ENCODE results near the gene CEP131. TPM values are rescaled to one million over a fixed set of nuclear protein-coding genes. Genes with fewer than 3 reads are reported as not detected.
A peak's percentile ranks its signal among the peaks of the same experiment; 100 is the strongest.

Gene CEP131
- total RNA-seq, 2 donors from 2014 or later, result 23.2 to 28.0 TPM

GRCh38 chr17:81166033-81166492, 56.7 kb downstream of the CEP131 start, which contains the start of gene AATK:
TSS of gene AATK (minus strand) at chr17:81166221. CDS start at chr17:81165992, 229 bp downstream.
- H3K9me3 ChIP-seq (ENCODE audit: control insufficient read depth, low read length), result no peaks in the 10 kb centered on the region
- H3K36me3 ChIP-seq (ENCODE audit: control insufficient read depth, insufficient read depth, low read length), result no peaks in the 10 kb centered on the region
- H3K9ac ChIP-seq (ENCODE audit: extremely low read depth, low read length, poor library complexity, severe bottlenecking), result no peak within 1 kb of the TSS
- H3K4me3 ChIP-seq (ENCODE audit: low read length), result no peak within 1 kb of the TSS
- no peaks in the 10 kb centered on the region for H3K9me3 Mint-ChIP-seq
- peaks cover 6% of the 10 kb centered on the region for H3K27me3 ChIP-seq (ENCODE audit: control insufficient read depth, insufficient read depth, low read length, poor library complexity, severe bottlenecking)
- 0 to 1% methylated on average over 2 to 41 of the region's 62 CpGs for WGBS, 2 experiments (ENCODE audit: insufficient coverage in 1 of 2, insufficient read length in 1 of 2)
- no peaks in the 10 kb centered on the region for H3K4me1 ChIP-seq (ENCODE audit: control insufficient read depth, insufficient read depth, low read length)
- no peaks in the 10 kb centered on the region for H3K36me3 Mint-ChIP-seq (ENCODE audit: low read depth)
- H3K27me3 Mint-ChIP-seq (ENCODE audit: insufficient read depth), result peaks cover 5% of the 10 kb centered on the region
- peak within 1 kb of the TSS; percentile 47 for H3K4me3 Mint-ChIP-seq
- H3K27ac ChIP-seq (ENCODE audit: low read depth, low read length), result peak within 1 kb of the TSS; percentile 17
- TF ChIP-seq, protein P1, sequence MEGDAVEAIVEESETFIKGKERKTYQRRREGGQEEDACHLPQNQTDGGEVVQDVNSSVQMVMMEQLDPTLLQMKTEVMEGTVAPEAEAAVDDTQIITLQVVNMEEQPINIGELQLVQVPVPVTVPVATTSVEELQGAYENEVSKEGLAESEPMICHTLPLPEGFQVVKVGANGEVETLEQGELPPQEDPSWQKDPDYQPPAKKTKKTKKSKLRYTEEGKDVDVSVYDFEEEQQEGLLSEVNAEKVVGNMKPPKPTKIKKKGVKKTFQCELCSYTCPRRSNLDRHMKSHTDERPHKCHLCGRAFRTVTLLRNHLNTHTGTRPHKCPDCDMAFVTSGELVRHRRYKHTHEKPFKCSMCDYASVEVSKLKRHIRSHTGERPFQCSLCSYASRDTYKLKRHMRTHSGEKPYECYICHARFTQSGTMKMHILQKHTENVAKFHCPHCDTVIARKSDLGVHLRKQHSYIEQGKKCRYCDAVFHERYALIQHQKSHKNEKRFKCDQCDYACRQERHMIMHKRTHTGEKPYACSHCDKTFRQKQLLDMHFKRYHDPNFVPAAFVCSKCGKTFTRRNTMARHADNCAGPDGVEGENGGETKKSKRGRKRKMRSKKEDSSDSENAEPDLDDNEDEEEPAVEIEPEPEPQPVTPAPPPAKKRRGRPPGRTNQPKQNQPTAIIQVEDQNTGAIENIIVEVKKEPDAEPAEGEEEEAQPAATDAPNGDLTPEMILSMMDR (conservative IDR thresholded peaks at IDR 0.05), result no peak
- H3K27ac Mint-ChIP-seq, result no peak within 1 kb of the TSS
- DNase-seq, result no peak
- no peaks in the 10 kb centered on the region for H3K4me1 Mint-ChIP-seq

DNA sequence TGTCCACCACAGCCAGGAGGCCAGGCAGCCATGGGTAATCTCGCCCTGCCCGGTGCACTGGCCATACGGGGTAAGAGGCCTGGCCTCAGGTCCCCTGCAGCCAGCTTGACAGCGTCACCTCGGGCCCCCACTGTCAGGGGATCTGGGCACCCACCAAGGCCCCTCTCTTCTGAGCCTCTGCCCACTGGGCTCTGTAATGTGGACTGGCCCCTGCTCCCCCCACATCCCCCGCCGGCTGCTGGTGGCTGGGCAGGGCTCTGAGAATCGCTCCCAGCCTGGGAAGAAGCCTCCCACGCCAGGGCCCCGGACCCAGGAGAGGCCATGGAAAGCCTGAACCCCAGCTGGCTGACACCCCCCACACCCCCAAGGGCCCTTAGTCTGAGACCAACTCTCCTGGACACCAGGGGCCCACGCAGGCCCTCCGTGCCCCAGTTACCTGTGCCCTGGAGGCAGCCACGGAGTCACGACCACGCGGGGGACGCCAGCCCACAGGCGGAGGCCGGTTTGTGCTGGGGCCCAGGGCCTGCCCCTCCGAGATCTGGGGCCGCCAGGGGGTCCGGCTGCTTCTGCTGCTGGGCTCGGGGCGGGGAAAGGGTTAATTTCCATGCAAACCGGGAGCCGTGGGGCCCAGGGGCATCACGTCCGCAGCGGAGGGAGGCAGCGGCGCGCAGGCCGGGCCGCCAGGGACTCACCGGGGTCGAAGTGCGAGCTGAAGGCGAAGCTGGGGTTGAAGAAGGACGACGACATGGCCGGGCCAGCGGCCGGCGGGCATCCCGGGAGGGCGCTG, 57.3 kb downstream of the CEP131 start, which contains the start of gene PVALEF:
PVALEF (plus strand) TSS at position 262 of the 787 bp plus-strand sequence. CDS start 15,720 bp downstream, outside the sequence.
- 37 to 51% methylated on average over 24 to 46 of the region's 46 CpGs for WGBS, 2 experiments (ENCODE audit: insufficient coverage in 1 of 2, insufficient read length in 1 of 2)
- H3K9me3 Mint-ChIP-seq, result no peaks in the 10 kb centered on the region
- H3K4me3 Mint-ChIP-seq, result peak within 1 kb of the TSS; percentile 47
- DNase-seq, result peak; percentile 87
- no peaks in the 10 kb centered on the region for H3K36me3 Mint-ChIP-seq (ENCODE audit: low read depth)
- peaks cover 5% of the 10 kb centered on the region for H3K27me3 Mint-ChIP-seq (ENCODE audit: insufficient read depth)
- Histone ChIP-seq H3K4me1 (ENCODE audit: control insufficient read depth, insufficient read depth, low read length) (no peaks in the 10 kb centered on the region), H3K4me3 (ENCODE audit: low read length) (no peak within 1 kb of the TSS), H3K27me3 (ENCODE audit: control insufficient read depth, insufficient read depth, low read length, poor library complexity, severe bottlenecking) (peaks cover 6% of the 10 kb centered on the region), H3K36me3 (ENCODE audit: control insufficient read depth, insufficient read depth, low read length) (no peaks in the 10 kb centered on the region), H3K27ac (ENCODE audit: low read depth, low read length) (peak within 1 kb of the TSS; percentile 34), H3K9me3 (ENCODE audit: control insufficient read depth, low read length) (no peaks in the 10 kb centered on the region), H3K9ac (ENCODE audit: extremely low read depth, low read length, poor library complexity, severe bottlenecking) (no peak within 1 kb of the TSS)
- H3K4me1 Mint-ChIP-seq, result no peaks in the 10 kb centered on the region
- TF ChIP-seq, protein P1 (conservative IDR thresholded peaks at IDR 0.05), result peak; percentile 12
- no peak within 1 kb of the TSS for H3K27ac Mint-ChIP-seq

- TF ChIP-seq, protein P1 (conservative IDR thresholded peaks at IDR 0.05), result no peak
- peaks cover 6% of the 10 kb centered on the region for H3K27me3 ChIP-seq (ENCODE audit: control insufficient read depth, insufficient read depth, low read length, poor library complexity, severe bottlenecking)
- Mint-ChIP-seq H3K36me3 (ENCODE audit: low read depth) (no peaks in the 10 kb centered on the region), H3K4me3 (peak overlapping the region; percentile 47), H3K27me3 (ENCODE audit: insufficient read depth) (peaks cover 5% of the 10 kb centered on the region), H3K27ac (no peak overlapping the region), H3K4me1 (no peaks in the 10 kb centered on the region), H3K9me3 (no peaks in the 10 kb centered on the region)
- no peaks in the 10 kb centered on the region for H3K36me3 ChIP-seq (ENCODE audit: control insufficient read depth, insufficient read depth, low read length)
- H3K4me1 ChIP-seq (ENCODE audit: control insufficient read depth, insufficient read depth, low read length), result no peaks in the 10 kb centered on the region
- H3K9me3 ChIP-seq (ENCODE audit: control insufficient read depth, low read length), result no peaks in the 10 kb centered on the region
- no peak overlapping the region for H3K9ac ChIP-seq (ENCODE audit: extremely low read depth, low read length, poor library complexity, severe bottlenecking)
- WGBS, 2 experiments (ENCODE audit: insufficient coverage in 1 of 2, insufficient read length in 1 of 2), result 84 to 90% methylated on average over 16 to 19 of the region's 19 CpGs
- peak; percentile 68 for DNase-seq
- H3K27ac ChIP-seq (ENCODE audit: low read depth, low read length), result peak overlapping the region; percentile 34
- no peak overlapping the region for H3K4me3 ChIP-seq (ENCODE audit: low read length)
These were observed 58.2 kb downstream of the CEP131 start for GRCh38 chr17:81164371-81165245.
